SK-N-SH treated with all-trans-retinoic acid at 6 μM for 48 hours (cell line): Measurements from ENCODE around the gene CEP350.
A peak's percentile ranks its signal among the peaks of the same experiment; 100 is the strongest.

Source experiments
- ATAC-seq: fragments of 200-7000 bp; cut with Tn5 transposase; 3 replicates; pipeline ENCODE4 v1.9.1; 2020; ENCODE audit warnings: mild to moderate bottlenecking, moderate library complexity
- ARNTL ChIP-seq: fragments of 450-650 bp; formaldehyde crosslinking; IDR thresholded peaks from 2 replicates; pipeline ENCODE4 v1.5.0; 2020; ENCODE audit warnings: low read depth, mild to moderate bottlenecking, moderate library complexity, borderline replicate concordance
- BACH2 ChIP-seq: fragments of 250-450 bp; sonication (Bioruptor Pico); IDR thresholded peaks from 2 replicates; pipeline ENCODE4 v1.9.0; 2021; ENCODE audit warnings: mild to moderate bottlenecking, borderline replicate concordance
- CSDC2 ChIP-seq: fragments of 250-450 bp; sonication (Bioruptor Pico); IDR thresholded peaks from 2 replicates; pipeline ENCODE4 v1.5.0; 2020; ENCODE audit warnings: mild to moderate bottlenecking, moderate library complexity
- ESRRG ChIP-seq: fragments of 250-450 bp; sonication (Bioruptor Pico); IDR thresholded peaks from 2 replicates; pipeline ENCODE4 v1.6.1; 2021; ENCODE audit warnings: mild to moderate bottlenecking
- GLIS3 ChIP-seq: fragments of 250-450 bp; sonication (Bioruptor Pico); IDR thresholded peaks from 2 replicates; pipeline ENCODE4 v1.5.0; 2020; ENCODE audit warnings: mild to moderate bottlenecking, moderate library complexity
- ISL1 ChIP-seq: fragments of 250-450 bp; sonication (Bioruptor Pico); IDR thresholded peaks from 2 replicates; pipeline ENCODE4 v2.1.2; 2022; ENCODE audit warnings: mild to moderate bottlenecking, moderate library complexity
- OSR1 ChIP-seq: fragments of 250-450 bp; sonication (Bioruptor Pico); IDR thresholded peaks from 2 replicates; pipeline ENCODE4 v1.8.0; 2022; ENCODE audit warnings: moderate library complexity, mild to moderate bottlenecking, inconsistent platforms
- PPARA ChIP-seq: fragments of 250-450 bp; sonication (Bioruptor Pico); IDR thresholded peaks from 2 replicates; pipeline ENCODE4 v1.5.0; 2020; ENCODE audit warnings: mild to moderate bottlenecking, borderline replicate concordance
- RARB ChIP-seq: fragments of 250-450 bp; sonication (Bioruptor Pico); IDR thresholded peaks from 2 replicates; pipeline ENCODE4 v1.8.0; 2021; ENCODE audit warnings: mild to moderate bottlenecking, moderate library complexity
- SNAI2 ChIP-seq: fragments of 250-450 bp; sonication (Bioruptor Pico); IDR thresholded peaks from 2 replicates; pipeline ENCODE4 v1.5.0; 2020; ENCODE audit warnings: mild to moderate bottlenecking, moderate library complexity
- TCF4 ChIP-seq: fragments of 250-450 bp; sonication (Bioruptor Pico); IDR thresholded peaks from 2 replicates; pipeline ENCODE4 v1.8.0; 2021; ENCODE audit warnings: mild to moderate bottlenecking, moderate library complexity, borderline replicate concordance
- TOX ChIP-seq: fragments of 250-450 bp; sonication (Bioruptor Pico); IDR thresholded peaks from 2 replicates; pipeline ENCODE4 v1.8.0; 2021; ENCODE audit warnings: mild to moderate bottlenecking, moderate library complexity, borderline replicate concordance
- ZFP3 ChIP-seq: fragments of 250-450 bp; sonication (Bioruptor Pico); IDR thresholded peaks from 2 replicates; pipeline ENCODE4 v1.5.0; 2020; ENCODE audit warnings: mild to moderate bottlenecking, moderate library complexity
- ZFP30 ChIP-seq: fragments of 450-650 bp; formaldehyde crosslinking; IDR thresholded peaks from 2 replicates; pipeline ENCODE4 v1.5.0; 2022; ENCODE audit warnings: mild to moderate bottlenecking, moderate library complexity
- ZNF565 ChIP-seq: fragments of 450-650 bp; formaldehyde crosslinking; conservative IDR thresholded peaks from 2 replicates; pipeline ENCODE4 v1.5.0; 2020; ENCODE audit warnings: low read depth, mild to moderate bottlenecking, moderate library complexity
- ZNF8 ChIP-seq: fragments of 450-650 bp; formaldehyde crosslinking; IDR thresholded peaks from 2 replicates; pipeline ENCODE4 v1.5.0; 2020; ENCODE audit warnings: mild to moderate bottlenecking, moderate library complexity
- TF ChIP-seq, protein P1 (sequence below): fragments of 250-450 bp; sonication (Bioruptor Pico); IDR thresholded peaks from 2 replicates; pipeline ENCODE4 v1.8.0; 2021; ENCODE audit warnings: low read depth, mild to moderate bottlenecking, moderate library complexity, borderline replicate concordance
- TF ChIP-seq, protein P2 (sequence below): fragments of 250-450 bp; sonication (Bioruptor Pico); IDR thresholded peaks from 2 replicates; pipeline ENCODE4 v1.5.1; 2021; ENCODE audit warnings: mild to moderate bottlenecking, moderate library complexity
- TF ChIP-seq, protein P3 (sequence below): fragments of 250-450 bp; sonication (Bioruptor Pico); IDR thresholded peaks from 2 replicates; pipeline ENCODE4 v1.8.0; 2020; ENCODE audit warnings: mild to moderate bottlenecking, moderate library complexity, borderline replicate concordance
- TF ChIP-seq, protein P4 (sequence below): fragments of 250-450 bp; sonication (Bioruptor Pico); IDR thresholded peaks from 2 replicates; pipeline ENCODE4 v1.5.1; 2020; ENCODE audit warnings: low read depth, mild to moderate bottlenecking, moderate library complexity
- TF ChIP-seq, protein P5 (sequence below): fragments of 250-450 bp; sonication (Bioruptor Pico); IDR thresholded peaks from 2 replicates; pipeline ENCODE4 v1.5.0; 2020; ENCODE audit warnings: mild to moderate bottlenecking, moderate library complexity

CEP350 gene, protein sequence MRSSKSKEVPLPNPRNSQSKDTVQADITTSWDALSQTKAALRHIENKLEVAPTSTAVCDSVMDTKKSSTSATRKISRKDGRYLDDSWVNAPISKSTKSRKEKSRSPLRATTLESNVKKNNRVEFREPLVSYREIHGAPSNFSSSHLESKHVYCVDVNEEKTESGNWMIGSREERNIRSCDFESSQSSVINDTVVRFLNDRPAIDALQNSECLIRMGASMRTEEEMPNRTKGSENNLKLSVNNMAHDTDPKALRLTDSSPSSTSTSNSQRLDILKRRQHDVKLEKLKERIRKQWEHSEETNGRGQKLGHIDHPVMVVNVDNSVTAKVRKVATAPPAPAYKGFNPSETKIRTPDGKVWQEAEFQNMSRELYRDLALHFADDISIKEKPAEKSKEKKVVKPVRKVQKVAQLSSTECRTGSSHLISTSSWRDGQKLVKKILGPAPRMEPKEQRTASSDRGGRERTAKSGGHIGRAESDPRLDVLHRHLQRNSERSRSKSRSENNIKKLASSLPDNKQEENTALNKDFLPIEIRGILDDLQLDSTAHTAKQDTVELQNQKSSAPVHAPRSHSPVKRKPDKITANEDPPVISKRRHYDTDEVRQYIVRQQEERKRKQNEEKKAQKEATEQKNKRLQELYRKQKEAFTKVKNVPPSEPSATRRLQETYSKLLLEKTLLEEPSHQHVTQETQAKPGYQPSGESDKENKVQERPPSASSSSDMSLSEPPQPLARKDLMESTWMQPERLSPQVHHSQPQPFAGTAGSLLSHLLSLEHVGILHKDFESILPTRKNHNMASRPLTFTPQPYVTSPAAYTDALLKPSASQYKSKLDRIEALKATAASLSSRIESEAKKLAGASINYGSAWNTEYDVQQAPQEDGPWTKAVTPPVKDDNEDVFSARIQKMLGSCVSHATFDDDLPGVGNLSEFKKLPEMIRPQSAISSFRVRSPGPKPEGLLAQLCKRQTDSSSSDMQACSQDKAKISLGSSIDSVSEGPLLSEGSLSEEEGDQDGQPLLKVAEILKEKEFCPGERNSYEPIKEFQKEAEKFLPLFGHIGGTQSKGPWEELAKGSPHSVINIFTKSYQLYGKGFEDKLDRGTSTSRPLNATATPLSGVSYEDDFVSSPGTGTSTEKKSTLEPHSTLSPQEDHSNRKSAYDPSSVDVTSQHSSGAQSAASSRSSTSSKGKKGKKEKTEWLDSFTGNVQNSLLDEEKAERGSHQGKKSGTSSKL (N-terminal part only)

DNA sequence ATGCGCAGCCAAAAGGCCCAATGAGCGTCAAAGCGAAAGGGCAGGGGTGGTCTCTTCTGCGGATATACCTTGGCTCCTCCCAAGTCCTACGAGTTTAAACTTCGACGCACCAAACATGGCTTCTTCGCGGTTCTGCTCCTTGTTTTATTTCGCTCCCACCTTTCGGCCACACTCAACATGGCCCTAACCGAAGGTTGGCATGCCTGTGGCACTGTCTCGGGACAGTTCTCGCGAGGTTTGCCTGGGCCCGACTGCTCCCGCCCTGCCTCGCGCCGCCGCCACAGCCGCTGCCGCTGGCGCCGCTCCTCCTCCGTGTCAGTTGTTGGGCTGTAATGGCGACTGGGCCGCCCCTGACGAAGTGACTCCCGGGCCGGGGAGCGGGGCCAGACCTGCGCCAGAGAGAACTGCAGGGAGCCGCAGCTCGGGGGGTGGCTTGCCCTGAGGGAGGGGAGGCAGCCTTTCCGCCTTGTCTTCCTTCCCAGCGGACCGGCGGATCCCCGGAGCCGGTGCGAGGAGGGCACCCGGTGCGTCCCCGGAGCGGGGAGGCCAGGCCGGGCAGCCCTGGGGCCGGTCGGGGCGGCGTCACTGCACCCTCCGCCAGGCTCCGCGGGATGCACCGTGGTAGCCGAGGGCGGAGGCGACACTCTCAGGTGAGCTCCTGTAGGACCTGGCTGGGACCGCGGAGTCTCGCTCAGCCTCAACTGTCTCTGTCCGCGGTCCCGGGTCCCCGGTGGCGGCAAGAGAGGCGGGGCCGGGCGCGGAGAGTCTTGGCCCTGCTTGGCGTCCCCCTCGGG lies at the start of gene CEP350:
Gene CEP350, plus strand, starts transcription at position 318 of the 794 bp plus-strand sequence. CDS start 31,372 bp downstream, outside the sequence.
- ATAC-seq: peak; percentile 96
- TF ChIP-seq OSR1 (CRISPR knock-in tag): 0 out of 2 replicates have a peak, but pooled peaks have one; percentile 35
- TF ChIP-seq, protein P1, sequence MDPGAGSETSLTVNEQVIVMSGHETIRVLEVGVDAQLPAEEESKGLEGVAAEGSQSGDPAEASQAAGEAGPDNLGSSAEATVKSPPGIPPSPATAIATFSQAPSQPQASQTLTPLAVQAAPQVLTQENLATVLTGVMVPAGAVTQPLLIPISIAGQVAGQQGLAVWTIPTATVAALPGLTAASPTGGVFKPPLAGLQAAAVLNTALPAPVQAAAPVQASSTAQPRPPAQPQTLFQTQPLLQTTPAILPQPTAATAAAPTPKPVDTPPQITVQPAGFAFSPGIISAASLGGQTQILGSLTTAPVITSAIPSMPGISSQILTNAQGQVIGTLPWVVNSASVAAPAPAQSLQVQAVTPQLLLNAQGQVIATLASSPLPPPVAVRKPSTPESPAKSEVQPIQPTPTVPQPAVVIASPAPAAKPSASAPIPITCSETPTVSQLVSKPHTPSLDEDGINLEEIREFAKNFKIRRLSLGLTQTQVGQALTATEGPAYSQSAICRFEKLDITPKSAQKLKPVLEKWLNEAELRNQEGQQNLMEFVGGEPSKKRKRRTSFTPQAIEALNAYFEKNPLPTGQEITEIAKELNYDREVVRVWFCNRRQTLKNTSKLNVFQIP (CRISPR knock-in tag): 0 out of 2 replicates have a peak, but pooled peaks have one; percentile 43
- TF ChIP-seq SNAI2 (CRISPR knock-in tag): no peak
- TF ChIP-seq PPARA (CRISPR knock-in tag): no peak
- TF ChIP-seq GLIS3 (CRISPR knock-in tag): no peak
- no peak for TF ChIP-seq ISL1 (CRISPR knock-in tag)

DNA sequence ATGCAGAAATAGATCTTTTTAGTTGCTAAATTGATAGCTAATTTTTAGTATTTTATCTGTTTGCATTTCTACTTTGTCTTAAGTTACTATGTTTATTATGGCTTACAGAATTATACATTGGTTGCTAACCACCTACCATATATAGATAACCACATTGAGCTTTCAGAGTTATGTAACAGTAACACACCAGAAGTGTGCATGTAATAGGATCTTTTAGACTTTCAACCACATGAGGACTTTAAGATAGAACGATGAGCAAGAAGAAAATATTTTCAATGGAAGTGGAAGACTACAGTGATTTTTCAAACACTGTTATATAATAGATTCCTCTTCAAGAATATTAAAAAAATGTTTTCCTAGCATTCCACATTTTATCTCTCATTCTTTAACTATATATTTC lies 43.7 kb upstream of the CEP350 start:
- TF ChIP-seq PPARA (CRISPR knock-in tag): no peak
- TF ChIP-seq TCF4 (CRISPR knock-in tag): no peak
- no peak for TF ChIP-seq ESRRG (CRISPR knock-in tag)
- no peak for TF ChIP-seq BACH2 (CRISPR knock-in tag)
- TF ChIP-seq, protein P2, sequence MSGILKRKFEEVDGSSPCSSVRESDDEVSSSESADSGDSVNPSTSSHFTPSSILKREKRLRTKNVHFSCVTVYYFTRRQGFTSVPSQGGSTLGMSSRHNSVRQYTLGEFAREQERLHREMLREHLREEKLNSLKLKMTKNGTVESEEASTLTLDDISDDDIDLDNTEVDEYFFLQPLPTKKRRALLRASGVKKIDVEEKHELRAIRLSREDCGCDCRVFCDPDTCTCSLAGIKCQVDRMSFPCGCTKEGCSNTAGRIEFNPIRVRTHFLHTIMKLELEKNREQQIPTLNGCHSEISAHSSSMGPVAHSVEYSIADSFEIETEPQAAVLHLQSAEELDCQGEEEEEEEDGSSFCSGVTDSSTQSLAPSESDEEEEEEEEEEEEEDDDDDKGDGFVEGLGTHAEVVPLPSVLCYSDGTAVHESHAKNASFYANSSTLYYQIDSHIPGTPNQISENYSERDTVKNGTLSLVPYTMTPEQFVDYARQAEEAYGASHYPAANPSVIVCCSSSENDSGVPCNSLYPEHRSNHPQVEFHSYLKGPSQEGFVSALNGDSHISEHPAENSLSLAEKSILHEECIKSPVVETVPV (CRISPR knock-in tag): no peak
- TF ChIP-seq ARNTL (CRISPR knock-in tag): no peak
- no peak for TF ChIP-seq GLIS3 (CRISPR knock-in tag)
- no peak for TF ChIP-seq TOX (CRISPR knock-in tag)
- no peak for TF ChIP-seq ZFP3 (CRISPR knock-in tag)
- TF ChIP-seq, protein P3, sequence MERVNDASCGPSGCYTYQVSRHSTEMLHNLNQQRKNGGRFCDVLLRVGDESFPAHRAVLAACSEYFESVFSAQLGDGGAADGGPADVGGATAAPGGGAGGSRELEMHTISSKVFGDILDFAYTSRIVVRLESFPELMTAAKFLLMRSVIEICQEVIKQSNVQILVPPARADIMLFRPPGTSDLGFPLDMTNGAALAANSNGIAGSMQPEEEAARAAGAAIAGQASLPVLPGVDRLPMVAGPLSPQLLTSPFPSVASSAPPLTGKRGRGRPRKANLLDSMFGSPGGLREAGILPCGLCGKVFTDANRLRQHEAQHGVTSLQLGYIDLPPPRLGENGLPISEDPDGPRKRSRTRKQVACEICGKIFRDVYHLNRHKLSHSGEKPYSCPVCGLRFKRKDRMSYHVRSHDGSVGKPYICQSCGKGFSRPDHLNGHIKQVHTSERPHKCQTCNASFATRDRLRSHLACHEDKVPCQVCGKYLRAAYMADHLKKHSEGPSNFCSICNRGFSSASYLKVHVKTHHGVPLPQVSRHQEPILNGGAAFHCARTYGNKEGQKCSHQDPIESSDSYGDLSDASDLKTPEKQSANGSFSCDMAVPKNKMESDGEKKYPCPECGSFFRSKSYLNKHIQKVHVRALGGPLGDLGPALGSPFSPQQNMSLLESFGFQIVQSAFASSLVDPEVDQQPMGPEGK (CRISPR knock-in tag): no peak
- TF ChIP-seq ZFP30: no peak
- no peak for TF ChIP-seq ZNF8
- no peak for TF ChIP-seq ISL1 (CRISPR knock-in tag)
- TF ChIP-seq, protein P4, sequence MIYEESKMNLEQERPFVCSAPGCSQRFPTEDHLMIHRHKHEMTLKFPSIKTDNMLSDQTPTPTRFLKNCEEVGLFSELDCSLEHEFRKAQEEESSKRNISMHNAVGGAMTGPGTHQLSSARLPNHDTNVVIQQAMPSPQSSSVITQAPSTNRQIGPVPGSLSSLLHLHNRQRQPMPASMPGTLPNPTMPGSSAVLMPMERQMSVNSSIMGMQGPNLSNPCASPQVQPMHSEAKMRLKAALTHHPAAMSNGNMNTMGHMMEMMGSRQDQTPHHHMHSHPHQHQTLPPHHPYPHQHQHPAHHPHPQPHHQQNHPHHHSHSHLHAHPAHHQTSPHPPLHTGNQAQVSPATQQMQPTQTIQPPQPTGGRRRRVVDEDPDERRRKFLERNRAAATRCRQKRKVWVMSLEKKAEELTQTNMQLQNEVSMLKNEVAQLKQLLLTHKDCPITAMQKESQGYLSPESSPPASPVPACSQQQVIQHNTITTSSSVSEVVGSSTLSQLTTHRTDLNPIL (CRISPR knock-in tag): no peak
- no peak for TF ChIP-seq ZNF565 (CRISPR knock-in tag)
- TF ChIP-seq RARB (CRISPR knock-in tag): no peak
- TF ChIP-seq, protein P1 (CRISPR knock-in tag): no peak
- TF ChIP-seq CSDC2 (CRISPR knock-in tag): no peak
- TF ChIP-seq, protein P5, sequence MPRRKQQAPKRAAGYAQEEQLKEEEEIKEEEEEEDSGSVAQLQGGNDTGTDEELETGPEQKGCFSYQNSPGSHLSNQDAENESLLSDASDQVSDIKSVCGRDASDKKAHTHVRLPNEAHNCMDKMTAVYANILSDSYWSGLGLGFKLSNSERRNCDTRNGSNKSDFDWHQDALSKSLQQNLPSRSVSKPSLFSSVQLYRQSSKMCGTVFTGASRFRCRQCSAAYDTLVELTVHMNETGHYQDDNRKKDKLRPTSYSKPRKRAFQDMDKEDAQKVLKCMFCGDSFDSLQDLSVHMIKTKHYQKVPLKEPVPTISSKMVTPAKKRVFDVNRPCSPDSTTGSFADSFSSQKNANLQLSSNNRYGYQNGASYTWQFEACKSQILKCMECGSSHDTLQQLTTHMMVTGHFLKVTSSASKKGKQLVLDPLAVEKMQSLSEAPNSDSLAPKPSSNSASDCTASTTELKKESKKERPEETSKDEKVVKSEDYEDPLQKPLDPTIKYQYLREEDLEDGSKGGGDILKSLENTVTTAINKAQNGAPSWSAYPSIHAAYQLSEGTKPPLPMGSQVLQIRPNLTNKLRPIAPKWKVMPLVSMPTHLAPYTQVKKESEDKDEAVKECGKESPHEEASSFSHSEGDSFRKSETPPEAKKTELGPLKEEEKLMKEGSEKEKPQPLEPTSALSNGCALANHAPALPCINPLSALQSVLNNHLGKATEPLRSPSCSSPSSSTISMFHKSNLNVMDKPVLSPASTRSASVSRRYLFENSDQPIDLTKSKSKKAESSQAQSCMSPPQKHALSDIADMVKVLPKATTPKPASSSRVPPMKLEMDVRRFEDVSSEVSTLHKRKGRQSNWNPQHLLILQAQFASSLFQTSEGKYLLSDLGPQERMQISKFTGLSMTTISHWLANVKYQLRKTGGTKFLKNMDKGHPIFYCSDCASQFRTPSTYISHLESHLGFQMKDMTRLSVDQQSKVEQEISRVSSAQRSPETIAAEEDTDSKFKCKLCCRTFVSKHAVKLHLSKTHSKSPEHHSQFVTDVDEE: no peak
- ATAC-seq: no peak
